Measurements from ENCODE around the gene LTBP1.

DNA sequence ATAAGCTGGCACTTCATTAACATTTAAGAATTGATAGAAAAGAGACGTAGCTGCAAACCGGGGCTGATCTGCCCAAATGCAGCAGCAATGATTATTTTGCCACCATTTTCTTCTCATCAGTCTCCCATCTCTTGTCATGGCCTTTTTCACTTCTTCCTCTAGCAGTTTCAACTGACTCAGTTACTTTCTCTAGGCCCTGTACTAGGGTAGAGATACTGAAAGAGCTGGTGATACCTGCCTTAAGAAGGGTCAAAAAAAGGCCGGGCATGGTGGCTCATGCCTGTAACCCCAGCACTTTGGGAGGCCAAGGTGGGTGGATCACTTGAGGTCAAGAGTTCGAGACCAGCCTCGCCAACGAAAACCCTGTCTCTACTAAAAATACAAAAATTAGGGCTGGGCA, 127.4 kb downstream of the LTBP1 start:
- TF ChIP-seq CTCF (IDR thresholded peaks at IDR 0.05) (no peak), POLR2A (IDR thresholded peaks at IDR 0.05) (no peak)
